SHP77 treated with DMSO at 0.1 percent for 48 hours (cell line): ENCODE measurements around the gene TMED4.
A peak's percentile ranks its signal among the peaks of the same experiment; 100 is the strongest.

Experiments
- DNase-seq: peaks from one replicate; lab custom pipeline; 2025; lab: John Stamatoyannopoulos, UW

Gene TMED4

GRCh38 chr7:44581879-44582603, at the start of gene TMED4:
Gene TMED4, minus strand, starts transcription at chr7:44582231. Its CDS starts 25 bp downstream, at chr7:44582206.
- DNase-seq = peak; percentile 99

DNA sequence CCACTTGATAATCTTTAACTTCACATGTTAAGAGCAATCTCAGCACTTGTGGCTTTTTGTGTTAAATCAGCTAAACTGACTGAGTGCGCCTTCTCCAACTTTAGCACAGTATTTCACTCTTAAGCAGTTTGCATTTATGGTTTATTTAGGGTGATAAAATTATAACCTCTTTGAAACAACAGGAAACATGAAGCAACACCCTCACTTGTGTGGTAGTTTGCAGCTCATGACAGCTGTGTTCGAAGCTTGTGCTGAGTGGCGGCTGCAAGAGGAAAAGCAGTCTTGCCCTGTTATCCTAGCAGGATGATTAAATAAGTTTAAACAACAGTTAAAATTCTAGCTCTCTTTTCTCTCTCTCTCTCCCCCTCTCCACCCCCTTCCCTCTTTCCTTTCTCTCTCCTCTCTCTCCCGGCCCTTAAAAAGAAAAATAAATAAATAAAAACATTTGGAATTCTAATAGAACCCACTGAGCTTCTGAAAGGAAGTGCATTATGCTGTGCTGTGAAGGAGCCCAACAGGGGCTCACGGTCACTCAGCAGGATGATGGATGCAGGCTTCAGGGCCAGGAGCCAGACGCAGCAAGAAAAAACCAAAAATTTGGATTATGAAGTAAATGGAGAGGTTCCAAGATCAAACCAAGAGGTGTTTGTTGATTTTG, 49.6 kb upstream of the TMED4 start:
- no peak for DNase-seq

DNA sequence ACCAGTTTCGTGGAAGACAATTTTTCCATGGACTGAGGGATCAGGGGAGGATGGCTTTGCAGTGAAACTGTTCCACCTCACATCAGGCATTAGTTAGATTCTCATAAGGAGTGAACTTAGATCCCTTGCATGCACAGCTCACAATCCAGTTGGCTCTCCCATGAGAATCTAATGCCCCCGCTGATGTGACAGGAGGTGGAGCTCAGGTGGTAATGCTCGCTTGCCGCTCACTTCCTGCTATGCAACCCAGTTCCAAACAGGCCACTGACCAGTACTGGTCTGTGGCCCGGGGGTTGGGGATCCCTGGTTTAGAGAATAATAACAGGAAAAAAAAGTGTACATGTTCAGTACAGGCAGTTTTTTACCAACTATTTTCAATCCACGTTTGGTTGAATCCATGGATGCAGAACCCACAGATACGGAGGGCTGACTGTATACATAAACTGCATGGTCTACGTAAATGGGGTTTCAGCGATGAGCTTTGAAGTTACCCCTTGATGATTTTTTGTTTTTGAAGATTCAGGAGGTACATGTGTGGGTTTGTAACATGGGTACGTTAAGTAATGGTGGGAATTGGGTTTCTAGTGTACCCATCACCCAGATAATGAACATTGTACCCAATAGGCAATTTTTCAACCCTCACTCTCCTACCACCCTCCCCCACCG, 48.9 kb upstream of the TMED4 start:
- no peak for DNase-seq

- DNase-seq = no peak
Measured at GRCh38 chr7:44629829-44630522, 47.9 kb upstream of the TMED4 start.

GRCh38 chr7:44626620-44627019, 44.6 kb upstream of the TMED4 start:
- DNase-seq = no peak

DNA sequence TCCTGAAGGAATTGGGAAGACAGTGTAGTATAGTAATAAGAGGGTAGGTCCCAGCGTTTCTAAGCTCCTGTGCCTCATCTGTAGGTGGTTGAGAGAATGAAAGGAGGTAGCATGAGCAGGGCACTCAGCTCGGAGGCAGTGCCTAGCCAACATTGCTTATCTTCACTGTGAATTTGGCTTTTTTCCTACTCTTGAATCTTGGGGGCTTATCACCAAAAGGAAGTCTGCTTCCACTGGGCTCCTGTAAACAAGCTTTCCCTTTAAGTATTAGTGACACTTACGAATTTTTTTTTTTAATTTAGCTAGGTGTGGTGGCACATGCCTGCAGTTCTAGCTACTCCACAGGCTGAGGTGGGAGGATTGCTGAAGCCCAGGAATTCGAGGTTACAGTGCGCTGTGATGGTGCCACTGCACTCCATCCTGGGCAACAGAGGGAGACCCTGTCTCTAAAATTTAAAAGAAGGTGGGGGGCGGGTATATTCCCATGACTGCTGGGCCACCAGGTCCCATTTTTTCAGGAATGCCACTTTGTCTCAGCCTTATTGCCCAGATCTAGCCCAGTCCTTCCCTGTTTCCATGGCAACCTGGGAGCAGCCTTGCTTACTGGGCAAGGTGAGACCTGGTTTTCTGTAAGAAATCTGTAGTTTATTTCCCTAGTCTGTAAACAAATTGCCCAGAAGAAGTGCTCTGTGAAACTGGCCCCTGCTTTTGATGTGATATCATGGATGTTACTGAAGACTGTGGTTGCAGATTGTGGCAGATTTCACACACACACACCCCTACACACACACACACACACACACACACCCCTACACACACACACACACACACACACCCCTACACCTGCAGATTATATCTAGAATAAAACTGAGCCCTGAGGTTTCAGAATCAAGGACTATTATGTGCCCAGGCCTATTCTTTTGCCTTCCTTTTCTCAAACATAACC, 43.8 kb upstream of the TMED4 start:
- no peak for DNase-seq

GRCh38 chr7:44624318-44624717, 42.3 kb upstream of the TMED4 start:
- DNase-seq = no peak

GRCh38 chr7:44622342-44623151, 40.5 kb upstream of the TMED4 start:
- DNase-seq = no peak

DNA sequence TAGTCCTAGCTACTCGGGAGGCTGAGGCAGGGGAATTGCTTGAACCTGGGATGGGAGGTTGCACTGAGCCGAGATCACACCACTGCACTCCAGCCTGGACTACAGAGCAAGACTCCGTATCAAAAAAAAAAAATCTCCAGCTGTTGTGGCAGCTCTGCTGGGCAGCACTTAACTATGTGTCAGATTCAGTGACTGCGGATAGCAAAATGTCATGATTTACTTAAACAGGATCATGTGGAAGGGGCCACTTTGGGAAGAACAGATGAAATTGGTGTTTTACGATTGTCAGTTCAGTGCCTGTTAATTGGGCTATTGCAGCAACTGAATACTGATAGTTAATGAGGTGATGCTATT, 39.7 kb upstream of the TMED4 start:
- no peak for DNase-seq

- DNase-seq = no peak
Measured at GRCh38 chr7:44621034-44621749, 39.2 kb upstream of the TMED4 start.

DNA sequence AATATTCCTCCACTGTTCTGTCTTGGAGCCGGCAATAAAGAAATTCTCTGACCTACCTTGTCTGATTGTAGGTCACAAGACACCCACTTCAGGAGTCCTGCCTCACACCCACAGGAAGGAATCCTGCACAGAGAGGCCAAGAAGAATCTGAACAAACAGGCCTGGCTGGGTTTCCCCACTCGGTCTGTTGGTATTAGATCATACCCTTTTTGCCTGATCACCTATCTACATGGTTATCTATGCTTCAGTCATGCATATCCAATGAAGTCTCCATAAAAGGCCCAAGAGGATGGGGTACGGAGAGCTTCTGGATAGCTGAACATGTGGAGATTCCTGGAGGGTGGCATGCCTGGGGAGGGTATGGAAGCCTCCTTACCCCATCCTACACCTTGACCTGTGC, 36.7 kb upstream of the TMED4 start:
- no peak for DNase-seq

GRCh38 chr7:44618045-44618444, 36.0 kb upstream of the TMED4 start:
- no peak for DNase-seq

GRCh38 chr7:44617225-44617890, 35.3 kb upstream of the TMED4 start:
- no peak for DNase-seq

DNA sequence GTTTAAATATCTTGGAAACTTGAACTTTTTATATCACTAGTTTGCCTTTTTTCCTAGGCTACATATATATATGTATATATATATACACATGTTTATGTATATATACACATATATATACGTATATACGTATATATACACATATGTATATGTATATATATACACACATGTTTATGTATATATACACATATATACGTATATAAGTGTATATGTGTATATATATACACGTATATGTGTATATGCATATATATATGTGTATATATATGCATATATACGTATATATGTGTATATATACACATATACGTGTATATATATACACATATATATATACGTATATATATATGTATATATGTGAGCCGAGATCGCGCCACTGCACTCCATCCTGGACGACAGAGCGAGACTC, 34.5 kb upstream of the TMED4 start:
- DNase-seq = no peak

GRCh38 chr7:44615793-44616192, 33.8 kb upstream of the TMED4 start:
- DNase-seq = no peak

GRCh38 chr7:44615149-44615611, 33.1 kb upstream of the TMED4 start:
- no peak for DNase-seq

DNA sequence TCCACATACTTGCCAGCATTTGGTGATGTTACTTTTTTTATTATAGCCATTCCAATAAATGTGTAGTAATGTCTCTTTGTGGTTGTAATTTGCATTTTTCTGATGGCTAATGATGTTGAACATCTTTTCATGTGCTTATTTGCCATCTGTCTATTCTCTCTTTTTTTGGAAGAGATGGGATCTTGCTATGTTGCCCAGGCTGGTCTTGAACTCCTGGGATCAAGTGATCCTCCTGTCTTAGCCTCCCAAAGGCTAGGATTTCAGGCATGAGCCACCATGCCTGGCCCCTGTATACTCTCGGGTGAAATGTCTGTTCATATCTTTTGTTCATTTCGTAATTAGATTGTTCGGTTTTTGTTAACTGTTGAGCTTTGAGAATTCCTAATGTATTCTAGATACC, 27.8 kb upstream of the TMED4 start:
- no peak for DNase-seq

DNA sequence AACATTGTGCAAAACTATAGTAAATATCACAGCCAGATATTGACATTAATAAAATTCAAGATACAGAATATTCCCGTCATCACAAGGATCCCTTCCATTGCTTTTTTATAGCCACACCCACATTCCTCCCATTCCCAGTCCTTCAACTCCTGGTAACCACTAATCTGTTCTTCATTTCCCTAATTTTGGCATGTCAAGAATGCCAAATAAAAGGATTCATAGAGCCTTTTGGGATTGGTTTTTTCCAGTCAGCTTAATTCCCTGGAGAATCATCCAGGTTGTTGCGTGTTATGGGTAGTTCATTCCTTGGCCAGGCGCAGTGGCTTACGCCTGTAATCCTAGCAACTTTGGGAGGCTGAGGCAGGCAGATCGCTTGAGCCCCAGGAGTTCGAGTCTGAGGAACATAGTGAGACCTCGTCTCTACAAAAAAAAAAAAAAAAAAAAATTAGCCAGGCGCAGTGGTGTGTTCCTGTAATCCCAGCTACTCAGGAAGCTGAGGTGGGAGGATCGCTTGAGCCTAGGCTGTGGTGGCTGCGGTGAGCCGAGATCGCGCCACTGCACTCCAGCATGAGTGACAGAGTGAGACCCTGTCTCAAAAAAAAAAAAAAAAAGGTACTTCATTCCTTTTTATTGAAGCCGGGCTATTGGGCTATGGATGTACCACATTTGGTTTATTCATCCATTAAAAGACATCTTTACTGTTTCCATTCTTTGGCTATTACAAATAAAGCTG, 27.1 kb upstream of the TMED4 start:
- DNase-seq = no peak
